Mucosa of descending colon (tissue), 3 donors: ENCODE results near the gene LRCH1. TPM values are rescaled to one million over a fixed set of nuclear protein-coding genes. Genes with fewer than 3 reads are reported as not detected.

Source experiments
- ATAC-seq: fragments of 200-7000 bp; cut with Tn5 transposase; one replicate; pipeline ENCODE4 v1.9.1; 2020; ENCODE audit warnings: mild to moderate bottlenecking, moderate library complexity
- DNase-seq, 3 donors: peaks; one replicate each; pipeline ENCODE4 v3.0.0-alpha.2; 2020
- H3K36me3 ChIP-seq: fragments of 200-600 bp; one replicate; pipeline ENCODE4 v1.8.0; 2021; ENCODE audit warnings: low read depth, mild to moderate bottlenecking
- H3K4me1 ChIP-seq: fragments of 200-600 bp; one replicate; pipeline ENCODE4 v1.8.0; 2021; ENCODE audit warnings: low read depth, mild to moderate bottlenecking
- H3K4me3 ChIP-seq: fragments of 200-600 bp; one replicate; pipeline ENCODE4 v1.8.0; 2021; ENCODE audit warnings: mild to moderate bottlenecking
- H3K9me3 ChIP-seq: fragments of 200-600 bp; one replicate; pipeline ENCODE4 v1.8.0; 2021; ENCODE audit warnings: mild to moderate bottlenecking
- CTCF ChIP-seq: fragments of 200-600 bp; IDR thresholded peaks from one replicate; pipeline ENCODE4 v1.8.0; 2022; ENCODE audit warnings: antibody characterized with exemption, mild to moderate bottlenecking
- intact Hi-C, 2 donors: fragments of 100-400 bp; cut with DNase I in 1 of 2; cut with micrococcal nuclease in 1 of 2; formaldehyde crosslinking; loops; one replicate each; pipeline versions ENCODE4 v1.11.0 to v1.11.1; 2022; cut with DNase I, micrococcal nuclease
- total RNA-seq, 3 donors: library from RNA; stranded (reverse); fragmentation: NEBNext Ultra II Directional in 2 of 3; extraction: Animal tissue kit (Norgen Biotek cat#: 25700) in 2 of 3; gene quantifications; one replicate each; pipeline versions ENCODE4 v1.2.1 to v1.2.4, GENCODE V29; 2021 to 2023
- donor health status: DM: no; HTN: no; CAD: no; lungs with moderate emphysema.
- donor health status: DM: no; HTN: no; CAD: no.
- donor health status: DM: no; HTN: yes; CAD: no.

Gene LRCH1
- total RNA-seq, 3 donors from 2014 or later = 13.4 to 44.1 (median 16.1) TPM

GRCh38 chr13:46647512-46648065 is 94.6 kb downstream of the LRCH1 start:
- no peaks in the 10 kb centered on the region for H3K36me3 ChIP-seq
- peak; percentile 70 for ATAC-seq
- peaks cover 10% of the 10 kb centered on the region for H3K4me1 ChIP-seq
- no peak overlapping the region for H3K4me3 ChIP-seq
- no peak for DNase-seq
- no peak for TF ChIP-seq CTCF
- no peaks in the 10 kb centered on the region for H3K9me3 ChIP-seq
- intact Hi-C loops = no loop called here

- Histone ChIP-seq H3K9me3 (no peaks in the 10 kb centered on the region), H3K36me3 (no peaks in the 10 kb centered on the region), H3K4me1 (peaks cover 10% of the 10 kb centered on the region), H3K4me3 (no peak overlapping the region)
- intact Hi-C loops = no loop called here
- ATAC-seq (peak; percentile 96), DNase-seq (peak; percentile 57 to 69 (median 57))
- TF ChIP-seq CTCF = no peak
These were observed 95.2 kb downstream of the LRCH1 start for GRCh38 chr13:46648166-46648607.

- no peak for DNase-seq
- Histone ChIP-seq H3K9me3 (no peaks in the 10 kb centered on the region), H3K4me3 (no peak overlapping the region), H3K4me1 (peaks cover 10% of the 10 kb centered on the region), H3K36me3 (no peaks in the 10 kb centered on the region)
- no peak for TF ChIP-seq CTCF
- no peak for ATAC-seq
- intact Hi-C loops = no loop called here
These were observed 96.8 kb downstream of the LRCH1 start for GRCh38 chr13:46649816-46650215.

- Histone ChIP-seq H3K36me3 (no peaks in the 10 kb centered on the region), H3K9me3 (no peaks in the 10 kb centered on the region), H3K4me3 (no peak overlapping the region), H3K4me1 (peaks cover 12% of the 10 kb centered on the region)
- DNase-seq (no peak), ATAC-seq (no peak)
- TF ChIP-seq CTCF = no peak
- intact Hi-C loops = no loop called here
These were observed 102.0 kb downstream of the LRCH1 start for GRCh38 chr13:46654951-46655350.

- intact Hi-C loops = no loop called here
- H3K36me3 ChIP-seq = no peaks in the 10 kb centered on the region
- H3K4me3 ChIP-seq = no peak overlapping the region
- DNase-seq (no peak), ATAC-seq (peak; percentile 77)
- peaks cover 12% of the 10 kb centered on the region for H3K4me1 ChIP-seq
- H3K9me3 ChIP-seq = no peaks in the 10 kb centered on the region
- TF ChIP-seq CTCF = no peak
These were observed 102.6 kb downstream of the LRCH1 start for GRCh38 chr13:46655377-46656180.
